Hindlimb muscle (tissue), 1 donor: ENCODE data around the gene GPATCH4. TPM values are rescaled to one million over a fixed set of nuclear protein-coding genes. Genes with fewer than 3 reads are reported as not detected.
"Not testable (repeated sequence)": the region's sequence is repeated elsewhere in the genome, so short reads cannot be mapped to it uniquely, and the experiment has no call there.

Source experiments
- DNase-seq: peaks from one replicate; pipeline ENCODE4 v3.0.0-alpha.2; 2013
- polyA plus RNA-seq: library from polyadenylated mRNA; unstranded; fragments of 120-200 nt; gene quantifications from one replicate; pipeline ENCODE4 v1.2.1, GENCODE V29; 2013; ENCODE audit not compliant: insufficient read length

Gene GPATCH4
- polyA plus RNA-seq, 1 donor, result 26.3 TPM

DNA sequence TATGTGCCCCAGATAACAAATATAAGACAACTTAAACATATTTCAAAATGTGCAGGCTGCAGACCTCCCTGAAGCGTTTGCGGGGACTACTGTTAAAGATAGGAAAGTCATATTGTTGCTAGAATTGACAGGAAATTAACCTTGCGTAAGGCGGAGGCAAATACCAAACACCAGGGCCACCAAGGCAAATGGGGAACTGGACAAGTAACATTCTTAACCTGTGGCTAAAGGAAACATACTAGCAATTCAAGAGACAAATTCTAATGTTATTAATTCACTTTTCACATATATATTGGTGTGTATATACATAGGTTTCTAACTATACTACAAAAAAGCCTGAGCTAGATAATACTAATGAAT lies 24.8 kb upstream of the GPATCH4 start:
- DNase-seq, result no peak

DNA sequence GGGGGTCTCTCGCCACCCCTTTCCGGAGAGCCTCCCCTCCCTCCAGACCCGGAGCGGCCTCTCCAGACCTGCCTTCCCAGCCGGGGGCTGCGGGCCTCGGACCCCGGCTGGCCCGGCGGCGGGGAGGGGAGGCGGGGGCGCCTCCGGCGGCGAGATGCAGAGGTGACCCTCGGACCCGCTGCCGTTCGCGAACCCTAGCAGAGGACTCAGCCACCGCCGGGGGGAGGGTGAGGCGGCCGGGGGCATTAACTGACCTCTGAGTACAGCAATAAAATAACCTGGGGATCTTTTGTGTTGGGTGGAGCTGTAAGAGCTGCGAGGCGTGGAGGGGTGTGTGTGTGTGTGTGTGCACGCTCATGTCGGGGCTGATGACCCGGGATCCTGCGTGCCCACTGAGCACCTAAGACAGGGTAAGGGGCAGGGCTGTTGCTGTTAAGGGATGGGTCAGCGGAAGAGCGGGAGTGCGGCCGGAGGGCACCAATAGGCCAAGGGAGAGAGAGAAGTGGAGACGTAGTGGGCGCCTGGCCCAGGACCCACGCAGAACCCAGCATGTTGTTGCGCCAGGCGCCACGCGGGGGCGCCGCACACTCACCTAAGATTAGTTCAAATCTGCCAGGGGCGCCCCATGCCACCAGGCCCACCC lies 24.3 kb upstream of the GPATCH4 start:
- peak; percentile 63 for DNase-seq

DNA sequence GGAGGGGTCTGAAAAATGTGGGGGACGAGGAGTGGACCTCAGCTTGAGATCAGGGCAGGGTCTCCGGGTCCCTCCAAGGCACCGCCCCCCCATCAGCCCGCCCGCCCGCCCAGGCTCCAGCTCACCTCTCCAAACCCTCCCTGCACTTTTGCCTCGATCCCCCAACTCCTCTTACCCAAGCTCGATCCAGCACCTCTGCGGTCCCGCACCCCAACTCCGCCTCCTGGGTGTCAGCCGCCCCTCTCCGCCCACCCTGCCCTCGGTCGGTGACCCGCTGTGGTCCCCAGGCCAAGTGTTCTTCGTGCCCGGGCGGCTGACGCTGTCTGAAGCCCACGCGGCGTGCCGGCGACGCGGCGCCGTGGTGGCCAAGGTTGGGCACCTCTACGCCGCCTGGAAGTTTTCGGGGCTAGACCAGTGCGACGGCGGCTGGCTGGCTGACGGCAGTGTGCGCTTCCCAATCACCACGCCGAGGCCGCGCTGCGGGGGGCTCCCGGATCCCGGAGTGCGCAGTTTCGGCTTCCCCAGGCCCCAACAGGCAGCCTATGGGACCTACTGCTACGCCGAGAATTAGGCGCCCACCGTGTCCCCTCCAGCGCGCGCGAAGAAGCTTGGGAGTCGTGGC lies 23.6 kb upstream of the GPATCH4 start:
- no peak for DNase-seq

DNA sequence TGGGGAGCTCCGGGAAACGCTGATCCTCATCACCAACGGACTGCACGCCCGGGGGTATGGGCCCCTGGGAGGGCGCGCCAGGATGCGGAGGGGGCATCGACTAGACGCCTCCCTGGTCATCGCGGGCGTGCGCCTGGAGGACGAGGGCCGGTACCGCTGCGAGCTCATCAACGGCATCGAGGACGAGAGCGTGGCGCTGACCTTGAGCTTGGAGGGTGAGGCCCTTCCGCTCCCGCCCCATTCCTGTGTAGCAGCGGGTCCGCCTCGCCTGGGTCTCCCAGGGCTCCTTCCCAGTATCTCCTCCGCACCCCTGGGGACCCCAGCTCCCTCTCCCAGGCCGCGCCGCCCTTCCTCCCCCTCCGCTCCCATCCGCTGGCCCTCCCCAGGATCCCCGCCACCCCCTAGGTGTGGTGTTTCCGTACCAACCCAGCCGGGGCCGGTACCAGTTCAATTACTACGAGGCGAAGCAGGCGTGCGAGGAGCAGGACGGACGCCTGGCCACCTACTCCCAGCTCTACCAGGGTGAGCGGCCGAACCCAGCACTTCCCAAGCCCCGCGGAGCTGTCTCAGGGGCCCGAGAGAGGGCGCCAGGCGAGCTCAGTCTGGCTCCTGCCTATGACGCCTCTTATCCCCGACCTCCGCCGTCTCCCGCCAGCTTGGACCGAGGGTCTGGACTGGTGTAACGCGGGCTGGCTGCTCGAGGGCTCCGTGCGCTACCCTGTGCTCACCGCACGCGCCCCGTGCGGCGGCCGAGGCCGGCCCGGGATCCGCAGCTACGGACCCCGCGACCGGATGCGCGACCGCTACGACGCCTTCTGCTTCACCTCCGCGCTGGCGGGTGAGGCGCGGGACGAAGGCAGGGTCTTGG lies 22.9 kb upstream of the GPATCH4 start:
- peak; percentile 26 for DNase-seq

DNA sequence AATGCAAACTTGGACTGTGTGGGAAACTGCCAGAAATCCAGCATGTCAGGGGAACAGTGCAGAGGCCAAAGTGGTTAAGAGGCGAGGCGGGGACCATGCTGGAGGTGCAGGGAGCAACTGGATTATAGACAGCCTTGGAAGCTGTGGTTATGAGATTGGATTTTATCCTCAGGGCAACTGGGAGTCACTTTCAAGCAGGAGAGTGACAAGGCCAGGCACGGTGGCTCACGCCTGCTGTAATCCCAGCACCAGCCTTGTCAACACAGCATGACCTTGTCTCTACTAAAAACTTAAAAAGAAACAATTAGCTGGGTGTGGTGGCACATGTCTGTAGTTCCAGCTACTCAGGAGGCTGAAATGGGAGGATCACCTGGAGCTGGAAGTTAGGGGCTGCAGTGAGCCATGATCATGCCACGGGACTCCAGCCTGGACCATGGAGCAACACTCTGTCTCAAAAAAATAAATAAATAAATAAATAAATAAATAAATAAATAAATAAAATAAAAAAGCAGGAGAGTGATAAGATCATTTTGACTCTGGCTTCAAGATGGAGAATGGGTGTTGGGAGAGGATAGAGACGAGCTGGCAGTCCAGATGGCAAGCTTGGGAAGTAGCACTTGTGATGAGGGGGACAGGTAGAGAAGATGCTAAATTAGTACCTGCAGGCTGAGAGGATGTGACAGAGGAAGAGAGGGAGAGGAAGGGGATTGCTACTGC lies 21.5 kb upstream of the GPATCH4 start:
- DNase-seq, result no peak

DNA sequence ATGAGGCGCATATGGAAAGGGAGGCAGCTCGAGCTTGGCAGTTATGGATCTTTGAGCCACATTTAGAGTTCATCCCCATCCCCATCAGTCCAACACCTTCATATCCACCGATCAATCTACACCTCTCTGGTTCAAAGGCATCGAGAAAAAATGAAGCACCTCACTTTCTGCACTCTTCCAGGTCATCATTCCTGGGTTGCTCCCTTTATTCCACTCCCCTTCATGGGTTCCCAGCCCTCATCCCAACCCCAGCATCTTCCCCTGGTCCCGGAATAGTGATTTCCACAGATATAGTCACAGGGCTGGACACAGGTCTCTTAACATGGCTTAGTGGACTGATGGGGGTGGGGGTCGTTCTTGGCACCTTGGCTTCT lies 18.3 kb upstream of the GPATCH4 start:
- no peak for DNase-seq

DNA sequence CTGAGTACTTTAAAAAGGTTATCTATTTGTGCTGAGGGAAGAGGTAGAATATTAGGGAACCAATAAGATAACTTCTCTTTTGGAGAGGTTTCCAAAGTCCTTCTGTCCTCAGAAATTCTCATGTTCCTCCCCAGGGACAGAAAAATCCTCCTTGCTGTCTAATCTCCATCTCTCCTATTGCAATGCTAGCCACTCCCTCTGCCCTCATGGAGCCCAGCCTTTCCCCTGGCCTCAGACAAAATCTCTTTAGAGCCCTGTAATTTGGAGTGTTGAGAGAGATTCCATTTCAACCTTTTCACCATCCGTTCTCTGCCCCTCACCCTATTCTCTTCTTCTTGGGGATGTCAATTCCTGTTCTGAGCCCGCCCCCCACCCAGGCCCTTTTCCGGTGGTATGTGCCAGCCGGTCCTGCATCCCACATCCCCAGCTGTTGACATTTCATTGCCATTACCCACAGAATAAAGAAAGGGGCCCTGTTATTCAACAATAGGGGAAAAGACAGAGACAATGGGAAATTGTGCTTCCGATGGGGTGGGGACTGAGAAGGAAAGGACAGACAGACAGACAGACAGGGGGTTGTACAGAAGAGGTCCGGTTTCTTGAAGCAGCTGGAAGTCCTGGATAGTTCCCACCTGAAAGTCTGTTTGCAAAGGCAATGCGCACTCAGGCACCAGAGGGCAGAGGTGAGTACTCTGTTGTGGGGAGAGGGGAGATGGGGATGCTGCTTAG lies 17.7 kb upstream of the GPATCH4 start, which contains the start of gene HAPLN2:
TSS of gene HAPLN2 (plus strand) at position 563 of the 729 bp plus-strand sequence. CDS start 4,076 bp downstream, outside the sequence.
- no peak for DNase-seq

DNA sequence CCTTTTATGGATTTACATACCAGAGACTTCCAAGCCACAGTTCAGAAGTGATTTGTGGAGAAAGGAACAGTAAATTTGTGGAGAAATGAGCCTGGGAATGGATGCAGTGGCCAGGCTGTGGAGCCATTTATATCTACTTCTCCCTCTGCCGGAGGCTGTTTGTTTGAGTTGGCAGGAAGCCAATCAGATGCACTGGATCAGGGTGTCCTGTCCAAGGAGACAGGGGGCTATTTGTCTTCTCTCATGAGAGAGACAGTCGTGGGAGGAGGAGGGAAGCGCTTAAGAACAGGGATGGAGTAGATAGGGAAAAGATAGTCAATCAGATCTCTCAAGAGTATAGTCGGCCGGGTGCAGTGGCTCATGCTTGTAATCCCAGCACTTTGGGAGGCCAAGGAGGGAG lies 15.2 kb upstream of the GPATCH4 start:
- no peak for DNase-seq

DNA sequence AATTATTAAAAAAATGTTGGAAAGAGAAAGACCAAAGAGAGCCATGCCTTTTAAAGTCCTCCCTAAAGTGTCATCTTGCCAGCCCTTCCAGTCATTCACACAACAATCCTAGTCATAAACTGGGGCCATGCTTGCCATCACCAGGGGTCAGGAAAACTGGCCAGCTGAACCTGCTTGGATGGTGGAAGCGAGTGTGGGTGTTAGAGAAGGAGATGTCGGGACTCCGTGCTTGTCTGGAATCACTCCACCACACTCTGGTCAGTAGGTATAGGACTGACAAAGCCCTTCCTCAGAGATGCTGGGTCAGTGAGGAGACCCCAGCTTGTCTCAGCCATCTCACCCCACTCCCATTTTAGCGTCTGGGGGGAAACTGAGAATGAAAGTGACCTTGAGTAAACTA lies 14.7 kb upstream of the GPATCH4 start:
- DNase-seq, result no peak

DNA sequence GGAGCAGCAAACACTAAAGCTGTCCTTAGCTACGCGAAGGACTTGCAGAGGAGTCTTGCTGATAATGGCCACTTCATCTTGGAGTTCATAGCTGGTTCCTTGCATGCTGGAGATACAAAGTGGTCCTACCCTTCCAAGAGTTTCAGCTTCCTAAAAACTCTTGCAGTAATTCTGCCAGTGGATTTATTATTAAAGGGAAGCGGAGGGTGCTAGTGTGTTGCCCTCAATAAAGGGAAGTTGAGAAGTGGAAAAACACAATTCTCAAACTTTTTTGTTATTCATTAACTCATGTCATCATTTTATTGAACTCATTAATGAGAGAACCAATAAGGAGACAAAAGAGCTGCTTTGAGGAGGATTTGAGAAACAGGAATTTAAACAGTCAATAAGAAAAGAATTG lies 11.4 kb upstream of the GPATCH4 start:
- no peak for DNase-seq

DNA sequence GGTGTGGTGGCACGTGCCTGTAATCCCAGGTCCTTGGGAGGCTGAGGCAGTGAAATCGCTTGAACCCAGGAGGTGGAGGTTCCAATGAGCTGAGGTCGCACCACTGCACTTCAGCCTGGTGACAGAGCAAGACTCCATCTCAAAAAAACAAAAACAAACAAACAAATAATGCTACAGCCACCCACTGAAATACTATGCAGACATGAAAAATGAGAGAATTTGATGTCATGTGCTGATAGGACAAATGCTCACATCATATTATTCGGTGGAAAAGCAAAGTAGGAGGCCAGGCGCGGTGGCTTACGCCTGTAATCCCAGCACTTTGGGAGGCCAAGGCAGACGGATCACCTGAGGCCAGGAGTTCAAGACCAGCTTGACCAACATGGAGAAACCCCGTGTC lies 8.8 kb upstream of the GPATCH4 start:
- DNase-seq, result not testable (repeated sequence)

DNA sequence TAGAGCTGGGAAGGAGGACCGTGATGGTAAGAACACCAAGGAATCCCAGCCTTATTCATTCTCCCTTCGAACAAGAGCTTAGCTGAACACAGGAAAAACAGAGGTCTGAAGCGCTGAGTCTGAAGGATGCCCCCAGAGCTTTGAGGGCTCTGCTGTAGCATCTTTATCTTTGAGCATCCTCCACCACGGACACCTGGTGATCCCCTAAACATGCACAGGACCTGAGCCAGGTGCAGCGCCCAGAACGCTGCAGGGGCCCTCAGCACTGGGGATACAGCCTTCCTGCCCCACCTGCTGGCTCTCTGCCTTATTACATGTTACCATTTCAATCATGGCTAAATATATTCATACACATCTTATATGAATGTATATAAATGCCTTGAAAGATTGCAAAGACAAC lies 7.7 kb upstream of the GPATCH4 start:
- no peak for DNase-seq

DNA sequence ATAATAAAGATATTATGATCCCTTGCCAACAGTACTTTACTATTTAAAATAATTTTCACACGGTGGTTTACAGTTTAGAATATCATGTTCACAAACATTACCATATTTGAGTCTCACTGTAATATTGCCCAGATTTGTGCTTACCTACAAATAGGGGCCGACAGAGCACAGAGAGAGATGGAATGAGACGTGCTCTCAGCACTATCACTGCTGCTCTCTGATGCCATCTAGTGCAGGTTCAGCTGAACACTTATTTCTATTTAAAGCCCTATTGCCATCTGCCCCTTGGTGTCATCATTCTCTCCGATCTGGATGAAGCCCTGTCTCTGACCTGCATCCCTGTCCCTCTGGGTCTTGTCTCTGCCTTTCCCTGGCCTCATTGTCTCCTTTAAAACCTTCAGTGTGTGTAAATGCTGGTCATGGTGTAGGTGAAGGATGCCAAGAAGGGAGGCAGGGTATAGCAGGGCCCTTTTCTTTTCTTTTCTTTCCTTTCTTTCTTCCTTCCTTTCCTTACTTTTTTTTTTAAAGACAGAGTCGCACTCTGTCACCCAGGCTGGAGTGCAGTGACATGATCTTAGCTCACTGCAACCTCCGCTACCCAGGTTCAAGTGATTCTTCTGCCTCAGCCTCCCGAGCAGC lies 6.9 kb upstream of the GPATCH4 start:
- no peak for DNase-seq

DNA sequence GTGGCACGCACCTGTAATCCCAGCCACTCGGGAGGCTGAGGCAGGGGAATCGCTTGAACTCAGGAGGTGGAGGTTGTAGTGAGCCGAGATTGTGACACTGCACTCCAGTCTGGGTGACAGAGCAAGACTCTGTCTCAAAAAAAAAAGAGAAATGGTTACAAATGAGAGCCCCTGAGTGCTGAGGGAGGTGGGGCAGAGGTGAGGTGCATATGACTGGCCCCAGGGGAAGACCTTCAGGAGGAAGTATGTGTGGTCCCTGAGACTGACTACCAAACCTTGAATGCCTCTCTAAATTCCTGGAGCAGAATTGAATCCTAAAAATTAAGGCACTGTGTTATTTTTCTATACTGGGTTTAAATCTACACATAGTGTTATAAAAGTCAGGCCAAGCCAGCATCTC lies 6.1 kb upstream of the GPATCH4 start:
- DNase-seq, result not testable (repeated sequence)

DNA sequence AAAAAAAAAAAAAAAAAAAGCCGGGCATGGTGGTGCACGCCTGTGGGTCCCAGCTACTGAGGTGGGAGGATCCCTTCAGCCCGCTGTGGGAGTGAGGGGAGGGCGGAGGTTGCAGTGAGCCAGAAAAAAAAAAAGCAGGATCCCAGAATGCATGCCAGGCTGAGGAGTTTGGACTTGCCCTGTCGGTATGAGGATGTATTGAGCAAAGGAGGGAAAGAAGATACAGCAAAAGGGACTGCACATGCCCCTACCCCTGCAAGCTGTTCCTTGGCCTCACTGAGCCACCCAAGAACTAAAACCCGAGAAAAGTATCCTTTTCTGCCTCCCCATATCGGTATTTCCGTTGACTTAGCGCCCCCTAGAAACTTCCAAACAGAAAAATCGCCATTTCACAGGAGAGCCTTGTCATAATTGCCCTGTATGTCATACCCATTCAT lies 1.3 kb upstream of the GPATCH4 start:
- DNase-seq, result no peak

DNA sequence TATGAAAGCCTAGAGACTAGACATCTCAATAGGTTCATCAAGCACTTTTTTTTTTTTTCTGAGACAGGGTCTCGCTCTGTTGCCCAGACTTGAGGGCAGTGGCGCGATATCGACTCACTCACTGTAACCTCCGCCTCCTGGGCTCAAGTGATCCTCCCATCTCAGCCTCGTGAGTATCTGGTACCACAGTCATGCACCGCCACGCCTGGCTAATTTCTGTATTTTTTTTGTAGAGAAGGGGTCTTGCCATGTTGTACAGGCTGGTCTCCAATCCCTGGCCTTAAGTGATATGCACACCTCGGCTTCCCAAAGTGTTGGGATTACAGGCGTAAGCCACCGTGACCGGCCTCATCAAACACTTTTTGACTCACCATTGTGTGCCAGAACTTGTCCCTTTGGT lies 613 bp upstream of the GPATCH4 start:
- DNase-seq, result no peak

DNA sequence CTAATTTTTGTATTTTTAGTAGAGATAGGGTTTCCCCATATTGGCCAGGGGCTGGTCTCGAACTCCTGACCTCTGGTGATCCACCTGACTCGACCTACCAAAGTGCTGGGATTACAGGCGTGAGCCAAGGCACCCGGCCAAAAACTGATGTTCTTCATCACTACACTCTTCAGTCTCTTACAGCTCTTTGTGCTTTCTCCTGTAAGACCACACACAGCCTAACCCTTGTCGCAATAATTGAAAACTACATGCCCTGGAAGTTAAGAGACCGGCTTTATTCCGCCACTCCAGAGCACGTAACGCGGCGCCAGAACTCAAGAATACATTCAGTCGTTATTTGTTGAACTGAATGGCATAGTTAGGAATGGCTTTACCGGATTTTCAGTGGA lies 552 bp downstream of the GPATCH4 start:
- DNase-seq, result no peak

DNA sequence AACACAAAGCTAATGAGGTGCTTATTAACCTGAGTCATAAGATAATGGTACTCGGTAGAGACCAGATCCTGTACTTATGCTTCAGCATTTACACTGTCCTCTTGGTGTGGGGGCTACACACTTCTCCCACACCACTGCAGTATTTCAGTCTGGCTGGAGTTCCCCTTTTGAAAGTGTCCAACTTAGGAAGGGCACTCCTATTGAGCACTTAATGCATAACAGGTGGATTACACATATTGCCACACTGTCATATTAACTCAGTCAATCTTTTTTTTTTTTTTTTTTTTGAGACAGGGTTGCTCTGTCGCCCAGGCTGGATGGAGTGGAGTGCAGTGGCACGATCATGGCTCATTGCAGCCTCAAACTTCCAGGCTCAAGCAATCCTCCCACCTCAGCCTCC lies 1.5 kb downstream of the GPATCH4 start:
- no peak for DNase-seq

DNA sequence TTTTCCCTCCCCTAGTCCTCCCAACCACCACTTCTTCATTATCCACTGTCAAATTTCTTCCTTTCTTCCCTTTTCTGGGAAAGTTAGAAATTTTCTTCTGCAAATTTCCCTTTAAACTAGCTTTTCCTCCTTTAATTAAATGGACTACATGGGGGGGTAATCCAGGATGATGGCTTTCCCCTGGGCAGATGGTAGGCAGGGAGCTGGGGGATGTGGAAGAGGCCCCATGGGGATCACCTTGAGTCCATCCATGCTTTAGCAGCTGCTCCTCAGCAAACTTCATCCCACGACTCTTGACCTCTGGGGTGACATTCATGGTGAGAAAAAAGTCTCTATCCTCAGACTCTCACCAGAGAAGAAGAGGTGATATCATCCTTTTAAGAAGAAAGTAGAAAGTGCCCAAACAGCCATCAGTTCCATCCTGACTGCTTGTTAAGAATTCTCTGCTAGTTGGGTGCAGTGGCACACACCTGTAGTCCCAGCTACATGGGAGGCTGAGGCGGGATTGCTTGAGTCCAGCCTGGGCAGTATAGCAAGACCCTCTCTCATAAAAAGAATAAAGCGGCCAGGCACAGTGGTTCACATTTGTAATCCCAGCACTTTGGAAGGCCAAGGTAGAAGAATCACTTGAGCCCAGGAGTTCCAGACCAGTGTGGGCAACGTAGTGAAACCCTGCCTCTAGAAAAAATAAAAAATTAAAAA lies 2.4 kb downstream of the GPATCH4 start:
- DNase-seq, result no peak

DNA sequence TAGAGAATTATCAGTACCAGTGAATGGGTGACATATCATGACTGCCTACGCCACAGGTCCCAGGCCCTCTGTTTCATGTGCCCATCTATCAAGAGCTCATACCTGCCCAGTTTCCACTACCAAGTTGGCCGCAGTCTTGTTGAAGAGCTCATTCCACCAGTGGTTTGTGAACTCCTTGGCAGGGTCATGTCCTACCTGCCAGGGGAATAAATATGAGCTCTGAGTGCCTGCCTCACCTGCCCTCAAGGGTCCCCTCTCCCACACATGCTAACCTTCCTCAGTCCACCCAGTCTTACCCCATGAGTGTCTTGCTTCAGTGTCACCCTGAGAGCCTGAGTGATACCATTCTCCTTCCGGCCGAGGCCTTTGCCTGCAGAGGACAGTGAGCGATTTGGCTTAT lies 3.2 kb downstream of the GPATCH4 start:
- no peak for DNase-seq

DNA sequence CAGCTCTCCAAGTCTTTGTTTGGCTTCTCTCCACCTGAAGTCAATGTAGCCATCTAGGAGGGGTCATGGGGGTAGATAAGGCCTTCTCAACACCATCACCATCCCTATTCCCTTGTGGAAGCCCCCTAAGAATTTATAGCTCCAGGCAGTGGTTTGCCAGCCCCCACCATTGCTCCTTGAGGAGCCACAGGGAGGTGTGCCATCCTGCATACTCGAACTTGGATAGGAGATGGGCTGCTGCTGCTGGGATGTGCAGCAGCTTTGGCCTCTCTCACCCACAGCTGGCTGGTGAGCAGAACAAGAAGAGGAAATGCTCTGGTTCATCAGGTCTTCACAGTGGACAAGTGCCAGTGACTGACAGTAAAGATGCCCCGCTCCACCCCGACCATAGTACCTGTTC lies 4.9 kb downstream of the GPATCH4 start:
- no peak for DNase-seq
